ENCODE data around the gene KPRP. TPM values are rescaled to one million over a fixed set of nuclear protein-coding genes. Genes with fewer than 3 reads are reported as not detected.

The KPRP gene
- total RNA-seq, 6 experiments from 2014 or later, result not detected

GRCh38 chr1:152735648-152736047 lies 22.2 kb upstream of the KPRP start:
- Histone ChIP-seq H3K4me3 (no peak overlapping the region), H3K36me3 (no peaks in the 10 kb centered on the region), H3K27ac (no peak overlapping the region), H3K27me3 (no peaks in the 10 kb centered on the region), H3K4me1 (no peaks in the 10 kb centered on the region), H3K9me3 (no peaks in the 10 kb centered on the region)
- ATAC-seq (peak; percentile 47 to 59 (median 54)), DNase-seq (no peak)
- 23% methylated on average over 1 of the region's 1 CpG for WGBS (ENCODE audit: insufficient coverage, low coverage, low lambda C conversion rate, missing lambda C conversion rate)
- intact Hi-C loops (cut with DNase I), result no loop called here
- no peak for TF ChIP-seq POLR2A (IDR thresholded peaks at IDR 0.05)
- TF ChIP-seq CTCF (IDR thresholded peaks at IDR 0.05), result peak in 3 of 4 donors; percentile 38 to 54 (median 40)

DNA sequence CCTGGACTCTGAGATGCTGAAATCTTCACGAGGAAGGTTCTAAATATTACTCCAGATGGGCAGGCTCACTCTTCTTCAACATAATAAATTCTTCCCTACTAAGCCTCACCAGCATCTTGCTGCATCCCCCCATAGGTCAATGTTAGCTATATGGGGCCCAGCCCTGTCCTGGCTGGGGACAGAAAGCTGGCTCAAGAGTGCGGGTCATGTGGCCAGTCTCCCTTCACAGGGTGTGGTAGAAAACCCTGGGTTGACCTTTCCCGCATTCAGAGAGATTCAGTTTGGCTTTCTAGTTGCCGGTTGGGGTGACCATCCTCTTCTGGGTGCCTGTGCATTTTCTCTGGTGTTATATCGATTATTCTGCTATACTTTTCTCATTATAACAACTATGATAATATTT lies 19.8 kb upstream of the KPRP start:
- TF ChIP-seq CTCF (IDR thresholded peaks at IDR 0.05), result no peak
- H3K4me1 ChIP-seq, result no peaks in the 10 kb centered on the region
- 57% methylated on average over 5 of the region's 5 CpGs for WGBS (ENCODE audit: insufficient coverage, low coverage, low lambda C conversion rate, missing lambda C conversion rate)
- H3K36me3 ChIP-seq, result no peaks in the 10 kb centered on the region
- ATAC-seq (no peak), DNase-seq (no peak)
- H3K9me3 ChIP-seq, result no peaks in the 10 kb centered on the region
- no peak overlapping the region for H3K4me3 ChIP-seq
- intact Hi-C loops (cut with DNase I), result no loop called here
- H3K27me3 ChIP-seq, result no peaks in the 10 kb centered on the region
- H3K27ac ChIP-seq, result no peak overlapping the region

DNA sequence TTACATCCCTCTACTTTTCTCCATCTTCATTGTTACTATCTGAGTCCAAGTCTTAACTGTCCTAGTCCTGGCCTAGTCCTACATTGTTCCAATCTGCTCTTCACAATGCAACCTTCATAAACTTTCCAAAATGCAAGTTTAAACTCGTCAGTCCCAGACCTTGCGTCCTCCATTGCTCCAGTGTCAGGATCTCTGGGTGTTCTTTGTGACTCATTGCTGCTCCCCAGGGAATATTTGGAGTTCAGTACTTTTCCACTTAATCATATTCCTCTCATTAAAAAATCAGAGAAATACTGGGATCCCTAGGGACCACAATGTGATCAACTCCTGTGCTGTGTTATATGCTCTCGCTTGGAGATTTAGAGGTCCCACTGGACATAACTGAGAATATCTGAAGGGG lies 18.0 kb upstream of the KPRP start:
- intact Hi-C loops (cut with DNase I), result no loop called here
- Histone ChIP-seq H3K27me3 (no peaks in the 10 kb centered on the region), H3K4me1 (no peaks in the 10 kb centered on the region), H3K9me3 (no peaks in the 10 kb centered on the region), H3K4me3 (no peak overlapping the region), H3K27ac (no peak overlapping the region), H3K36me3 (no peaks in the 10 kb centered on the region)
- DNase-seq, result no peak
- TF ChIP-seq CTCF (IDR thresholded peaks at IDR 0.05) (no peak), POLR2A (IDR thresholded peaks at IDR 0.05) (no peak)
- no peak for ATAC-seq
- 60% methylated on average over 3 of the region's 3 CpGs for WGBS (ENCODE audit: insufficient coverage, low coverage, low lambda C conversion rate, missing lambda C conversion rate)

GRCh38 chr1:152741656-152742055 lies 16.2 kb upstream of the KPRP start:
- Histone ChIP-seq H3K9me3 (no peaks in the 10 kb centered on the region), H3K27me3 (no peaks in the 10 kb centered on the region), H3K4me1 (no peaks in the 10 kb centered on the region), H3K4me3 (no peak overlapping the region), H3K36me3 (no peaks in the 10 kb centered on the region), H3K27ac (no peak overlapping the region)
- ATAC-seq, result no peak
- intact Hi-C loops (cut with DNase I), result no loop called here
- TF ChIP-seq CTCF (IDR thresholded peaks at IDR 0.05), result no peak
- TF ChIP-seq POLR2A (IDR thresholded peaks at IDR 0.05), result no peak
- no peak for DNase-seq
